Endothelial cell (in vitro differentiated cells): Measurements from ENCODE around the gene CCL5. TPM values are rescaled to one million over a fixed set of nuclear protein-coding genes. Genes with fewer than 3 reads are reported as not detected.

Source experiments
- DNase-seq: peaks from one replicate; pipeline ENCODE4 v3.0.0; 2021; ENCODE audit warnings: low spot score
- H3K27ac Mint-ChIP-seq: one replicate; pipeline ENCODE4 v1.8.0; 2021; ENCODE audit warnings: mixed read lengths, inconsistent platforms; ENCODE audit not compliant: unreplicated experiment
- H3K27me3 Mint-ChIP-seq: one replicate; pipeline ENCODE4 v1.8.0; 2021; ENCODE audit warnings: mild to moderate bottlenecking, moderate library complexity, mixed read lengths, inconsistent platforms; ENCODE audit not compliant: unreplicated experiment
- H3K36me3 Mint-ChIP-seq: one replicate; pipeline ENCODE4 v1.8.0; 2021; ENCODE audit warnings: mild to moderate bottlenecking, low read depth, mixed read lengths, inconsistent platforms; ENCODE audit not compliant: unreplicated experiment
- H3K4me1 Mint-ChIP-seq: one replicate; pipeline ENCODE4 v1.8.0; 2021; ENCODE audit warnings: mild to moderate bottlenecking, mixed read lengths, inconsistent platforms; ENCODE audit not compliant: unreplicated experiment
- H3K4me3 Mint-ChIP-seq: one replicate; pipeline ENCODE4 v1.8.0; 2021; ENCODE audit warnings: mild to moderate bottlenecking, mixed read lengths, inconsistent platforms; ENCODE audit not compliant: unreplicated experiment
- H3K9me3 Mint-ChIP-seq: one replicate; pipeline ENCODE4 v1.8.0; 2021; ENCODE audit warnings: mixed read lengths, inconsistent platforms; ENCODE audit not compliant: unreplicated experiment
- CTCF ChIP-seq: fragments of 200-600 bp; sonication (generic); IDR thresholded peaks from one replicate; pipeline ENCODE4 v1.5.0; 2021; ENCODE audit warnings: antibody characterized with exemption; ENCODE audit not compliant: unreplicated experiment
- total RNA-seq: library from RNA; stranded (reverse); fragmentation: NEBNext Ultra II Directional; extraction: Animal tissue kit (Norgen Biotek cat#: 25700); gene quantifications from one replicate; pipeline ENCODE4 v1.2.1, GENCODE V29; 2021; ENCODE audit not compliant: unreplicated experiment

Gene CCL5
- total RNA-seq, 1 donor from 2014 or later = not detected

- H3K4me1 Mint-ChIP-seq = peaks cover 8% of the 10 kb centered on the region
- DNase-seq = no peak
- H3K36me3 Mint-ChIP-seq = peaks cover 10% of the 10 kb centered on the region
- H3K27me3 Mint-ChIP-seq = no peaks in the 10 kb centered on the region
- H3K9me3 Mint-ChIP-seq = no peaks in the 10 kb centered on the region
- no peak for TF ChIP-seq CTCF
- no peak overlapping the region for H3K27ac Mint-ChIP-seq
- H3K4me3 Mint-ChIP-seq = no peak overlapping the region
Observed at GRCh38 chr17:35855965-35856364, 24.2 kb downstream of the CCL5 start.

GRCh38 chr17:35849469-35850348 lies 30.5 kb downstream of the CCL5 start:
- H3K4me3 Mint-ChIP-seq = no peak overlapping the region
- peaks cover 14% of the 10 kb centered on the region for H3K4me1 Mint-ChIP-seq
- peak; percentile 83 for TF ChIP-seq CTCF
- H3K9me3 Mint-ChIP-seq = no peaks in the 10 kb centered on the region
- peak; percentile 64 for DNase-seq
- peaks cover 5% of the 10 kb centered on the region for H3K27me3 Mint-ChIP-seq
- H3K27ac Mint-ChIP-seq = no peak overlapping the region
- H3K36me3 Mint-ChIP-seq = peaks cover 10% of the 10 kb centered on the region

- H3K9me3 Mint-ChIP-seq = no peaks in the 10 kb centered on the region
- H3K36me3 Mint-ChIP-seq = peaks cover 21% of the 10 kb centered on the region
- H3K27ac Mint-ChIP-seq = no peak overlapping the region
- DNase-seq = no peak
- peaks cover 5% of the 10 kb centered on the region for H3K27me3 Mint-ChIP-seq
- H3K4me1 Mint-ChIP-seq = peaks cover 14% of the 10 kb centered on the region
- TF ChIP-seq CTCF = no peak
- no peak overlapping the region for H3K4me3 Mint-ChIP-seq
Observed at GRCh38 chr17:35847633-35848373, 32.4 kb downstream of the CCL5 start.

GRCh38 chr17:35847006-35847405 lies 33.2 kb downstream of the CCL5 start:
- Mint-ChIP-seq H3K27me3 (peaks cover 5% of the 10 kb centered on the region), H3K36me3 (peaks cover 26% of the 10 kb centered on the region), H3K4me3 (no peak overlapping the region), H3K9me3 (no peaks in the 10 kb centered on the region), H3K4me1 (peaks cover 14% of the 10 kb centered on the region), H3K27ac (no peak overlapping the region)
- no peak for DNase-seq
- no peak for TF ChIP-seq CTCF
